Glutamatergic neuron (in vitro differentiated cells): Measurements from ENCODE around the gene FBXO7. TPM values are rescaled to one million over a fixed set of nuclear protein-coding genes. Genes with fewer than 3 reads are reported as not detected.

Experiments used
- DNase-seq: peaks from one replicate; pipeline ENCODE4 v3.0.0; 2022
- H3K27ac Mint-ChIP-seq: one replicate; pipeline ENCODE4 v1.8.0; 2020; ENCODE audit warnings: mild to moderate bottlenecking, mixed read lengths, inconsistent platforms; ENCODE audit not compliant: unreplicated experiment
- H3K27me3 Mint-ChIP-seq: one replicate; pipeline ENCODE4 v1.8.0; 2020; ENCODE audit warnings: mild to moderate bottlenecking, moderate library complexity, mixed read lengths, inconsistent platforms; ENCODE audit not compliant: unreplicated experiment
- H3K36me3 Mint-ChIP-seq: one replicate; pipeline ENCODE4 v1.8.0; 2020; ENCODE audit warnings: mild to moderate bottlenecking, mixed read lengths, inconsistent platforms; ENCODE audit not compliant: unreplicated experiment
- H3K4me1 Mint-ChIP-seq: one replicate; pipeline ENCODE4 v1.8.0; 2020; ENCODE audit warnings: mild to moderate bottlenecking, low read depth, mixed read lengths, inconsistent platforms; ENCODE audit not compliant: unreplicated experiment
- H3K4me3 Mint-ChIP-seq: one replicate; pipeline ENCODE4 v1.8.0; 2020; ENCODE audit warnings: mild to moderate bottlenecking, mixed read lengths, inconsistent platforms; ENCODE audit not compliant: unreplicated experiment
- H3K9me3 Mint-ChIP-seq: one replicate; pipeline ENCODE4 v1.8.0; 2020; ENCODE audit warnings: mild to moderate bottlenecking, moderate library complexity, mixed read lengths, inconsistent platforms; ENCODE audit not compliant: unreplicated experiment
- total RNA-seq: library from RNA; stranded (reverse); fragmentation: NEBNext Ultra II Directional; extraction: Animal tissue kit (Norgen Biotek cat#: 25700); gene quantifications from one replicate; pipeline ENCODE4 v1.2.1, GENCODE V29; 2021; ENCODE audit not compliant: unreplicated experiment
- TF ChIP-seq, protein P1 (sequence below): fragments of 200-600 bp; sonication (generic); IDR thresholded peaks from one replicate; pipeline ENCODE4 v1.5.0; 2021; ENCODE audit not compliant: partially characterized antibody, unreplicated experiment

Gene FBXO7
- total RNA-seq, 1 donor from 2014 or later: 78.3 TPM

DNA sequence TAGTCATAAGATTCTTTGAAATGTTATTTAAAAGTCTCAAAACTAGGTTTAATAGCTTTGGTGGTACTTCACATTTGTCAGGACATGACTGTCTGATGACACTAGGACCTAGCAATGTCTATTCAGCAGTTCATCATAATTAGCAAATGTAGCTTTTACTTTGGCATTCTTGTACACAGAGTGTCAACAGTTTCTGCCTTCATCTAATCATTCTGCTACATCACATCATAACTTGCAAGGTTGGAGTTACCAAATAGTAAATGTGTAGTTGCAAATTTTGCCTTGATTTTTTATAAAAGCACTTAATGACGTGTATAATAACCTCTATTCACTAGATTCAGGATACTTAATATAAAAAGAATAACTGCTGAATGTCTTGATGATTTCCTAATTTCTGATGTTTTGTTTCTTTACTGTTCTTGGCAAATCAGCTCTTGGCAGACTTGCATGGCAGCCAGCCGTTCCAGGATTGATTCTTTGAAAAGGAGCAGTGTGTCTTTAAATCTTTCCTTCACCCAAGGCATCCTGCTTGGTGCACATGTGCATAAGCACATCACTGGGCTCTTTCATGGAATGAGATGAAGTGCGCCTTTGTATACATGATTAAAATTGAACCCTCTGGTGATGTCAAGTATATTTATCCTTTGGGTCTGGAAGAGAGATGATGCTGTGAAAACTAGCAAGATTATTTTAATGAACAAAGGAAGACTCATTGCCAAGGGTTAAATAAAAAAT is 12.2 kb downstream of the FBXO7 start:
- Mint-ChIP-seq H3K4me3 (no peak overlapping the region), H3K4me1 (peaks cover 4% of the 10 kb centered on the region), H3K36me3 (no peaks in the 10 kb centered on the region), H3K27ac (no peak overlapping the region), H3K27me3 (no peaks in the 10 kb centered on the region), H3K9me3 (no peaks in the 10 kb centered on the region)
- TF ChIP-seq, protein P1, sequence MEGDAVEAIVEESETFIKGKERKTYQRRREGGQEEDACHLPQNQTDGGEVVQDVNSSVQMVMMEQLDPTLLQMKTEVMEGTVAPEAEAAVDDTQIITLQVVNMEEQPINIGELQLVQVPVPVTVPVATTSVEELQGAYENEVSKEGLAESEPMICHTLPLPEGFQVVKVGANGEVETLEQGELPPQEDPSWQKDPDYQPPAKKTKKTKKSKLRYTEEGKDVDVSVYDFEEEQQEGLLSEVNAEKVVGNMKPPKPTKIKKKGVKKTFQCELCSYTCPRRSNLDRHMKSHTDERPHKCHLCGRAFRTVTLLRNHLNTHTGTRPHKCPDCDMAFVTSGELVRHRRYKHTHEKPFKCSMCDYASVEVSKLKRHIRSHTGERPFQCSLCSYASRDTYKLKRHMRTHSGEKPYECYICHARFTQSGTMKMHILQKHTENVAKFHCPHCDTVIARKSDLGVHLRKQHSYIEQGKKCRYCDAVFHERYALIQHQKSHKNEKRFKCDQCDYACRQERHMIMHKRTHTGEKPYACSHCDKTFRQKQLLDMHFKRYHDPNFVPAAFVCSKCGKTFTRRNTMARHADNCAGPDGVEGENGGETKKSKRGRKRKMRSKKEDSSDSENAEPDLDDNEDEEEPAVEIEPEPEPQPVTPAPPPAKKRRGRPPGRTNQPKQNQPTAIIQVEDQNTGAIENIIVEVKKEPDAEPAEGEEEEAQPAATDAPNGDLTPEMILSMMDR: no peak
- no peak for DNase-seq

DNA sequence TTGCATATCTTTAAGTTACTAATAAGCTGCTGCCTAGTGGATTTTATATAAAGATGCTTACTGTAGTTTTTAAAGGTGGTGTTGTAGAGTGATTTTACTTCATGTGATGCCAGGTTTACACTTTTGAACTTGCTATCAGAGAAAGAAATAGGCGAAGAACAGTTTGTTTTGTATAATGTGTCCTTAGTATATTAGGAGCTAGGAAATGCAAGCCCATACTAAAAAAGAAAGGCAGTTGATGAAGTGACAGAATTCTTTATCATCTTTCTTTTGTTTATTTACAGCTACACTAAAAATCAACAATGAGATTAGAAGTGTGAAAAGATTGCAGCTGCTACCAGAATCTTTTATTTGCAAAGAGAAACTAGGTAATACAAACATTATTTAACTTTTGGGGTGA is 12.8 kb downstream of the FBXO7 start:
- DNase-seq: no peak
- Mint-ChIP-seq H3K9me3 (no peaks in the 10 kb centered on the region), H3K4me1 (no peaks in the 10 kb centered on the region), H3K27me3 (no peaks in the 10 kb centered on the region), H3K27ac (no peak overlapping the region), H3K36me3 (no peaks in the 10 kb centered on the region), H3K4me3 (no peak overlapping the region)
- TF ChIP-seq, protein P1: no peak

DNA sequence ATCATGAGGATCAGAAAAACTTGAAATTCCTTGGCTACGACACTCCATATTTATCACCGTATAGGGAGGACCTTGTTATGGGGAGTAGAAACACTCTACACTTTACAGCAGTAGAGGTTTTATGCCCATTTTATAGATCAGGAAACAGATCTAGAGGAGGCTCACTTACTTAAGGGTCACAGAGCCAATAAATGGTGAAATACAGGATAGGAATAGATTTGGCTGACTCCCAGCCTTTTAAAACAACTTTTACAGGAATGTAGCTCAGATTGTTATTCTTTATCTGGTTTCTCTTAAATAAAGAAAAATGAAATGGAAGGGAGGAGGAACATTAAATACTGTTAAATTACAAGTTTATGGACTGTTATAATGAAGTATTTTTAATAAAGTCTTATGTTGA is 14.8 kb downstream of the FBXO7 start:
- Mint-ChIP-seq H3K4me3 (no peak overlapping the region), H3K27ac (no peak overlapping the region), H3K4me1 (no peaks in the 10 kb centered on the region), H3K27me3 (no peaks in the 10 kb centered on the region), H3K36me3 (no peaks in the 10 kb centered on the region), H3K9me3 (no peaks in the 10 kb centered on the region)
- TF ChIP-seq, protein P1: no peak
- DNase-seq: no peak

DNA sequence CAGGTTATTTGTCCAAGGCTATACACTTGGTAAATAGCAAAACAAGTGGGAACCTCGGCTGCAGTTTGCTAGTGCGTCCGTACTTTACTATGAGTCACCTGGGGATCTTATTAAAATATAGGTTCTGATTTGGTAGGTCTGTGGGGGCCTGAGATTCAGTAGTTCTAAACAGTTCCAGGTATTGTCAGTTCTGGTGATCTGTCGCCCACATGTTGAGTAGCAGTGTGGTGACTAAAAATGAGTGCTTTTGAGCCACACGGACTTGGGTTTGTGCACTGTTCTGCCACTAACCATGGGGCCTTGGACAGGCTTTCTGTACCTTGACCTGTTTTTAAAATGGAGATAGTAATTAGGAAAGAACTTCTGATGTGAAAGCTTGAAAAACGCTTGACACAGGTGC is 15.7 kb downstream of the FBXO7 start:
- peaks cover 5% of the 10 kb centered on the region for H3K4me1 Mint-ChIP-seq
- no peaks in the 10 kb centered on the region for H3K36me3 Mint-ChIP-seq
- no peak overlapping the region for H3K4me3 Mint-ChIP-seq
- no peaks in the 10 kb centered on the region for H3K27me3 Mint-ChIP-seq
- no peaks in the 10 kb centered on the region for H3K9me3 Mint-ChIP-seq
- DNase-seq: no peak
- H3K27ac Mint-ChIP-seq: no peak overlapping the region
- TF ChIP-seq, protein P1: no peak

DNA sequence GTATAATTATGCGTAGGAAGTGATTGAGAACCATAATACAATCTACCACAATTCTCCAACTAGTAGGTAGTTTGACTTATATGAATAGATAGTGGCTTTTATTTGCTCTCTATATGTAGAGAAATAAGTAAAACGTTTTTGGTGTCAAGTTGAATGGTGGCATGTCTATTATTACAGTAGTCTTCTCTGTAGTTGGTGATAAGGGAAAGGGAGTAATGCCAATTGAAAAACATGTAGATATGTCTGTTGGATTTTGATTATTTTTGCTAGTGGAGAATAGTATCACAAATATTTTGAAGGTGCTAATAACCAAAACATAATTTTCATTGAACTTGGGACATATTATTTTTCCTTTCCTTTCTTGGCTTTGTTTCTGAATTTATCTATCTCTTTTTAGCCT is 17.5 kb downstream of the FBXO7 start:
- Mint-ChIP-seq H3K4me3 (no peak overlapping the region), H3K27me3 (no peaks in the 10 kb centered on the region), H3K36me3 (no peaks in the 10 kb centered on the region), H3K9me3 (peaks cover 1% of the 10 kb centered on the region), H3K4me1 (peaks cover 6% of the 10 kb centered on the region), H3K27ac (no peak overlapping the region)
- DNase-seq: no peak
- TF ChIP-seq, protein P1: no peak
